ENCODE data around the gene EGFL6.
"Not testable (repeated sequence)": the region's sequence is repeated elsewhere in the genome, so short reads cannot be mapped to it uniquely, and the experiment has no call there.

The EGFL6 gene

DNA sequence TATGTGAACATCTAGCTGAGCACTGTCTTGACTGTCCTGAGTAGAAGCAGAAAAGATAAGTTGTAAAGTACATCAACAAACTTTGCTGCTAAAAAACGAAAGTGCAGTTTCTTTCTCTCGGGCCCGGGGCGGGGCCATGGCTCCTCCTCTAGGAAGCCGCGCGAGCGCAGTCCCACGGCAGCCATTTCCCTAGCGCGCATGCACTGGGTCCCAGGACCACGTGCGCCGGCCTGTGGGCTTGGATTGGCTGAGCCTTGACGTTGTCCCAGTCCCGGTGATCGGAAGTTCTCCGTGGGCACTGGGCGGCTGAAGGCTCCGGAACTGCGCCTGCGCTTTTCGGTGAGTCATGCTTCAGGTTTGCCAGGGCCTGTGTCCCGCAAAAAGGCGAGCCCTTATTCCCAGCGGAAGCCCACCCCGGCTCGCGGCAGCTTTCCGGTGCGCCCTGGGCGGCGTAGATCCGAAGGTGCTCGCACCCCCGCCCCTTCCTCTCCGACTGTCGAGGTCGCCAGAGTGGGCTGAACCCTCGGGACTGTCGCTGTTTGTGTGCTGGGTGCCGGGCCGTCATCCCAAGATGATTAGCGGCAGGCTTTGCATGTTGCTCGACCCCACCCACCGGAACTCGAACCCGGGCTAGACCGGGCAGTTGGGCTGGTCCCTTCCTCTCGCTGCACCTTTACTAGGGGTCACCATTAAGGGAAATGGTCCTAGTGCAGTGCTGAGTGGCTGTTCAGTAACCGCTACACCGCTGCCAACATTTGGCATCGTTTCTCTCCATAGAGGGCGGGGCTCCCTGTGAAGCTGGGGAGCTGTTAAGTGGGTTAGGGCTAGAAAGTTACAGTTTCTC, 83.7 kb downstream of the EGFL6 start, which contains the start of gene TCEANC:
Gene TCEANC, plus strand, starts transcription at position 292 of the 844 bp plus-strand sequence. CDS start 9,368 bp downstream, outside the sequence.
- peak; percentile 98 for DNase-seq (ENCODE audit: low read depth)

DNA sequence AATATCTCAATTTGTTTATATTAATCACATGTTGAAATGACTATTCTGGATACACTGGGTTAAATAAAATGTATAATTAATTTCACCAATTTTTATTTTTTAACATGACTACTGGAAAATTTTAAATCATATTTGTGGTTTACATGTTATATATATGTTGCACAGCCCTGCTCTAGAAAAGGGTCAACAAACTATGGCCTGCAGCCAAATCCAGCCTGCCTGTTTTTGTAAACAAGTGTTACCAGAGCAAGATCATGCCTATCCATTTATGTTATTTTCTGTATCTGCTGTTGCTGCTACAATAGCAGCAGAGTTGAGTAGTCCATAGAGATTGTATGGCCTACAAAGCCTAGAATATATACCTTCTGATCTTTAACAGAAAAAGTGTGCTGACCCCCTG, 84.7 kb downstream of the EGFL6 start:
- DNase-seq (ENCODE audit: low read depth) = no peak

DNA sequence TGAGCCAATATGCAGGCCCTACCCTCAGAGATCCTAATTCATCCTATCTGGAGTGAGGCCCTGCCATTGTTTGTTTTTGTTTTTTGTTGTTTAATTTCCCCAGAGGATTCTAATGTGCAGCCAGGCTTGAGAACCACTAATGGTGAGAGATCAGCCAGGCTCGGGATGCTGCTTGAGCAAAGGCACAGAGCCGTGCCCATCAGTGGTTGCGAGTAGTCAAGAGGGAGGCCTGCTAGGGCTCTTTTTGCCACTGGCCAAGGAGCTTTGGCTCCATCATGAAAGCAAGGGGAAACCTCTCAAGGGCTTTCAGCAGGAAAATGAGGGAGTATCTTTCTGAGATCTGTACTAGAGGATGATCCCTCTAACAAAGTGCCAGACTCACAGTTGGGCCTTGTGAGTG, 86.3 kb downstream of the EGFL6 start:
- DNase-seq (ENCODE audit: low read depth) = no peak

DNA sequence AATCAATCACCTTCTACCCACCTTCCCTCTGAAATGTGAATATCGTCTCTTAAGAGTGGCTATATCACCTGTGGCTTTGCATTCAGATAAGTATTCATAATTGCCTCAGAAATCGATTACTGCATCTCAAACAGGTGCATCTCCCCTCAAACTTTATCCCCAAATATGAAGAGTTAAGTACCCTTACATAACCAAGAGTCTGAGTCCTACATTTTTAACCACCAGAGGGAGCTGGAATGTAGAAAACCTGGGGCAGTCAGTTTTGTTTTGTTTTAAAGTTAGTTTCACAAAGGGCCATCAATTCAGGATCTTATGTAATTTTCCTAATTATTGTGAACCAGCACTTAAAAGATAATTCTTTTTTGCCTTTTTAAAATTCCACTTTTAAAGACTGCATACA, 89.2 kb downstream of the EGFL6 start:
- DNase-seq (ENCODE audit: low read depth) = peak; percentile 64

DNA sequence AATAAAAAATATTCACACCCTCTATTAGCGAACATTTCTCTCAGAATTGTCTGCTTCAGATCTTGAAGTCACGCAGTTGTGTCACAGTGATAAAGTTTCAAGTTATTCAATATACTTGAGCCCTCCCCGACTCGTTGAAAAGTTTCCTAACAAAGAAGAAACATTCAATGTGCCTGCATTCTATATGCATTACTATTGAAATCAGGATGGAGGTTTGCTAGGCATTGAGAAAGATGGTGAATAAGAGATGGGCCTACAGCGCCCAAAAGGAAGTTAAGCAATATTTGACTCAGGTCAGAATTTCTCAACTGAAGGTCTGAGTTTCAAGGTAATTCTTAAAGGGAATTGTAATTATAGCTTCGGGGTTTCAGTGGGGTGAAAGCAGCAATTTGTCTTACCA, 89.7 kb downstream of the EGFL6 start:
- DNase-seq (ENCODE audit: low read depth) = peak; percentile 81

DNA sequence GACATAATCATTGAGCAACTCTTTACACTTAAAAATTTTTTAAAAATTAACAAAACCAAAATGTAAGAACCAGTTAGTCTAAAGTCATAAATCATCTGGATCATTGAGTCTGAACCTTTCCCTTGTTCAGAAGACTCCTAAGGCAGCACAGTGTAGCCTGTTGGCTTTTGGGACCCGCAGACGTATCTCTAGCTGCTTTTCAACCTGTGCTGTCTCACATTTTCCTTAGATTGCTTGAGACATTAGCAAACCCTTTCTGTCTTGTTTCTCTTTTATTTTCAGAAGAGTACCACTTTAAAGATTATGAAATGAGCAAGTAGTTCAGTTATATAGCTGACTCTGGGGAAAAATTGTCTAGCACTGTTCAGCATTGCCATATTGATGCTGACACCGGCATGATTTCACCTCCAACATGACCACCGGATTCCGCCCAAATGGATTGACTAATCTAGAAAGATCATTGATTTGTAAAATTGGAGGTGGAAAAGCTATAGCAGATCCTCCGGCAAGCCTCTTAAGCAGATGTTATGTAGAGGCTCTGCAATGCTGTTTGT, 92.4 kb downstream of the EGFL6 start:
- no peak for DNase-seq (ENCODE audit: low read depth)

DNA sequence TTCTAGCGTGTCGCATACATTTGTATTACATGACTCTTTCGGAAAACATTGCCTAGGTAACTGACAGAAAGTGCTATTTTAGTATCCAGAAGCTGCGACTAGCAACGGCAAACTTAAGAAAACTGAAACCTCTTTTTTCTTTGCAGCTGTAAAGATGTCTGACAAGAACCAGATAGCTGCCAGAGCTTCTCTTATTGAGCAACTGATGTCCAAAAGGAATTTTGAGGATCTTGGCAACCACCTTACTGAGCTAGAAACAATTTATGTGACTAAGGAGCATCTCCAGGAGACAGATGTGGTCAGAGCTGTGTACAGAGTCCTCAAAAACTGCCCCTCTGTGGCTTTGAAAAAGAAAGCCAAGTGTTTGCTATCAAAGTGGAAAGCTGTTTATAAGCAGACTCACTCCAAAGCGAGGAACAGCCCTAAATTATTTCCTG, 93.0 kb downstream of the EGFL6 start:
- DNase-seq (ENCODE audit: low read depth) = peak; percentile 44

DNA sequence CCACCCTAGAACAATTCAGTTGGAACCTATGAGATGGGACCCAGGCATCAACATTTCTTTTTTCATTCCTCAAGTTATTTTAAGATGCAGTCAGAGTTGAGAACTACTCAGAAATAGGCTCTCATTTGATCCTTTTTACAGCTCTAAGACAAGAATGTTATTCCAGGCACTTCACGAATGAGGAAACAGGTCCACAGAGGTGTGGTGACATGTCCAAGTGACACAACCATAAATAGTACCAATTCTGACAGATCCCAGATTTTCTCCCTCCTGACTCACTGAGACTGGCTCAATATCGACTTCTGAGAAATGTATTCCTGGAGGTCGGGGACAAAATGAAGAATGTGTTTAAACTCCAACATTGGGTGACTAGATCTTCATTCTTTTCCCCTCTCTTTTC, 94.6 kb downstream of the EGFL6 start:
- no peak for DNase-seq (ENCODE audit: low read depth)

DNA sequence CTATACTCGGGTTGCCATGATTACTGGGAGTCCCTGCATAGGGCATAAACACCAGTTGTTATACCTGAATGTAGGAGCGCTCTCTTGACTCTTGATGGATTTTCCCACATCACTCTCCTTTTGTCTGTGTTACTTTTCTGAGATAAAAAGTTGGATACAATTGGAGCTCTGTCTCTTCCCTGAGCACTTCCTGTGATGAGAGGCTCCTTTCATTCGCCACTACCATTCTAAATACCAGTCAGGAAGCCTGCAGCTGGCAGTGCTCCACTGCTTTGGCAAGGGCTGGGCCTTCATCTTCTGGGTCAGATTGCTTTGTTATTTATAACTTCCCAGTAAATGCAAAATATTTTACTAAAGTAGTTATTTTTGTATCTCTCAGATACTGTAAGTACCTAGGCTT, 97.4 kb downstream of the EGFL6 start:
- DNase-seq (ENCODE audit: low read depth) = no peak

DNA sequence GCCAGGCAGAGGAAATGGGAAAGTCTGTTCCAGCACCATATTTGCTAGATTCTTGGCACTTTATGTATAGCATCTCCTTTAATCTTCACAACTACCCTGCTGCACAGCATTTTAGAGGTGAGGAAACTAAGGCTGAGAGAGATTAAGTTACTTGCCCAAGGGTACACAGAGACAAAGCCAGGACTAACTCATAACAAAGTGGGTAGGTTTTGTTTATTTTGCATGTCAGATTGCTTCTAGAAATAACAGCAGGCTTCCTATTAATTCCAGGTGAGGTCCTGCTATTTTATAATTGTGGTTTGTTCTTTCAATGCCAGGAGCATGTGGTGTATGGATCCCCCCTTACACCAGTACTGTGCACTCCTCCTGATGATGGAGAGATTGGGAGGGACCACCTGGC, 98.5 kb downstream of the EGFL6 start:
- no peak for DNase-seq (ENCODE audit: low read depth)

DNA sequence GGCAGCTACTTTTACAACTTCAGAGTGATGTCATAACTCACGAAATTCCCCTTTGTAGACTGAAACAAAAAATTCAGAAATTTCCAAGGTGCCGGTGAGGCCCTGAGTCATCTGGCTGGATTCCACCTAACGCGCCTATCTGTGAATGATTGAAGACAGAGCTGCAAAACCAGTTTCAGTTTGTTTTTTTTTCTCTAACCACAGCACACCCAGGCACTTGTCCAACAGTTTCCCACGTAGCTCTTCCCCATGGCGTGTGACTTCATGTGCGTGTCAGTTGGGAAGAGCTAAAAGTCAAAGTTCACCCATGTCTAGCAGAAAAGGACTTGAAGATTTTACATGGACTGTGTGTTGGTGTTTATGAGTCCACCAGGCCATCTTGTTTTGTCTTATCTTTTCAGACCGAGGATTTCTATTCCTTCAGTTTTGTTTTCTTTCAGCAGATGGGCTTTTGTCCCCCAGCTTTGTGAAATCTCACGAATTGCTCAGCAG, 99.9 kb downstream of the EGFL6 start:
- DNase-seq (ENCODE audit: low read depth) = peak; percentile 96

DNA sequence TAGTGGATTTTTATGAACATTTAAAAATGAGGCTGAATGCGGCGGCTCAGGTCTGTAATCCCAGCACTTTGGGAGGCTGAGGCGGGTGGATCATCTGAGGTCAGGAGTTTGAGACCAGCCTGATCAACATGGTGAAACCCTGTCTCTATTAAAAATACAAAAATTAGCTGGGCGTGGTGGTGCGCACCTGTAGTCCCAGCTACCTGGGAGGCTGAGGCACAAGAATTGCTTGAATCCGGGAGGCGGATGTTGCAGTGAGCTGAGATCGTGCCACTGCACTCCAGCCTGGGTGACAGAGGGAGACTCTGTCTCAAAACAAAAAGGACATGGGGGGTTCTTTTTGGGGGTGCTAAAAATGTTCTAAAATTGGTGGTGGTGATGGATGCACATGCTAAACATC, 100.4 kb downstream of the EGFL6 start:
- DNase-seq (ENCODE audit: low read depth) = not testable (repeated sequence)

DNA sequence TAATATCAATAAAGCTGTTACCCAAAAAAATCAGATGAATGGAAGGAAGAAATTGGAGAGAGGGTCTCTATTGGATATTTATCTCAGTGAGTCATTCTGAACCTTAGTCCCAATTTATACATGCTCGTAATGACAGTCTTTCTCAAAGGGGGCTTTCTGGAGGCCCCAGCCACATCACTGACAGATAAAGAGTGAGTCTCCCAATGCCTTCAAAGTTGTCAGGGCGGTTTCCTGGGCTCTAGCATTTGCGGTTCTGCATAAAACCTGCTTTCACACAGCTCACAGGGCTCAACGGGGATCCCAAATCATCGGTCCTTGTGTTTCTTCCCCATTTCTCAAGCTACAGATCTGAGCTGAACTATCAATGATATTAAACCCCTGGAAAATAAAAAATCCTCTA, 100.8 kb downstream of the EGFL6 start:
- no peak for DNase-seq (ENCODE audit: low read depth)

DNA sequence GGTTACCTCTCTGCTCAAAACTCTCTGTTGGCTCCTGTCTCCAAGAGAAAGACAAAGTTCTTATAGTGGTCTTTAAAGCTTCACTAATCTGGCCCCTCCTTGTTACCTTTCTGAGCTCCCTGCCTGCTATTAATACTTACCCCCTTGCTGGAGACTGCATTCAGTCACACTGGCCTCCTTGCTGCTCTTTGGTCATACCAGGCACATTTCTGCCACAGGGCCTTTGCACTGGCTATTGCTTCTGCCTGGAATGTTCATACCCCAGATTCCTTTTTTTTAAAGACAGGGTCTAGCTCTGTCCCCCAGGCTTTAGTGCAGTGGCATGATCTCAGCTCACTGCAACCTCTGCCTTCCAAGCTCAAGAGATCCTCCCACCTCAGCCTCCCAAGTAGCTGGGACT, 103.6 kb downstream of the EGFL6 start:
- no peak for DNase-seq (ENCODE audit: low read depth)

DNA sequence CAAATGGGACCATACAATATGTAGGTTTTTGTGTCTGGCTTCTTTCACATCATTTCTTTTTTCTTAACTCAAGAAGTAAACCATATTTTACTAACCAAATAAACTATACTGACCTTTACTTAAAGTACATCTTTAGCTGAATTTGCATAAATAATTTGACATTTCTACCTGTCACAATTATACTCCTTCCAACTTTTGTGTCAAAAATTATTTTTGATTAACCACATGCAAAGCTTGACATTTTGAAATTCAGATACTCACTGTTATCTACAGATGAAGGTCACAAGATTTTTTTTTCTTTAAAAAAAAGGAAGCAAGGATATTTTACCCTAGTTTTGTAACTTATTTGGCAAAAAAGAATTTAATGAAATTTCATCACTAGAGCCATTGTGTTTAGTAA, 107.5 kb downstream of the EGFL6 start:
- DNase-seq (ENCODE audit: low read depth) = no peak

DNA sequence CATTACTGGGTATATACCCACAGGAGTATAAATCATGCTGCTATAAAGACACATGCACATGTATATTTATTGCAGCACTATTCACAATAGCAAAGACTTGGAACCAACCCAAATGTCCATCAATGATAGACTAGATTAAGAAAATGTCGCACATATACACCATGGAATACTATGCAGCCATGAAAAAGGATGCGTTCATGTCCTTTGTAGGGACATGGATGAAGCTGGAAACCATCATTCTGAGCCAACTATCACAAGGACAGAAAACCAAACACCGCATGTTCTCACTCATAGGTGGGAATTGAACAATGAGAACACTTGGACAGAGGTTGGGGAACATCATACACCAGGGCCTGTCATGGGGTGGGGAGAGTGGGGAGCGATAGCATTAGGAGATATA, 110.3 kb downstream of the EGFL6 start:
- not testable (repeated sequence) for DNase-seq (ENCODE audit: low read depth)

DNA sequence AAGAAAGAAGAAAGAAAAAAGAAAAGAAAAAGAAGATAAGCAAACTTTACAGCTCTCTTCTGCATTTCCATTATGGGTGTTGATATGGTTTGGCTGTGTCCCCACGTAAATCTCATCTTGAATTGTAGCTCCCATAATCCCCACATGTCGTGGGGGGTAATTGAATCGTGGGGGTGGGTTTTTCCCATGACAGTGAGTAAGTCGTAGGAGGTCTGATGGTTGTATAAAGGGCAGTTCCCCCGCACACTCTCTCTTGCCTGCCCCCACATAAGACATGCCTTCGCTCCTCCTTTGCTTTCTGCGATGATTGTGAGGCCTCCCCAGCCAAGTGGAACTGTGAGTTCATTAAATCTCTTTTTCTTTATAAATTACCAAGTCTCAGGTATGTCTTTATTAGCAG, 112.2 kb downstream of the EGFL6 start:
- no peak for DNase-seq (ENCODE audit: low read depth)

Data from iris pigment epithelial cell (primary cell).